B cell (primary cell): ENCODE data around the gene MAP3K14. TPM values are rescaled to one million over a fixed set of nuclear protein-coding genes. Genes with fewer than 3 reads are reported as not detected.

Source experiments
- ATAC-seq: fragments of 200-7000 bp; cut with Tn5 transposase; one replicate; pipeline ENCODE4 v1.10.0; 2021; ENCODE audit warnings: low read depth, mild to moderate bottlenecking, moderate number of reproducible peaks, moderate library complexity
- CTCF ChIA-PET: fragments of 350-600 bp; sonication (Branson Sonifier 250); formaldehyde crosslinking; loops from one replicate; lab custom pipeline; 2021; ENCODE audit warnings: antibody characterized with exemption, inconsistent platforms; lab: Charles Lee
- POLR2A ChIA-PET: fragments of 350-600 bp; sonication (Branson Sonifier 250); formaldehyde crosslinking; loops from one replicate; lab custom pipeline; 2021; ENCODE audit warnings: antibody characterized with exemption; lab: Charles Lee
- DNase-seq: peaks from one replicate; pipeline ENCODE4 v3.0.0; 2013
- H2AFZ ChIP-seq: 2 replicates; pipeline ENCODE4 v1.6.1; 2012; ENCODE audit warnings: mild to moderate bottlenecking, low read depth, low read length; ENCODE audit not compliant: insufficient read depth, poor library complexity, severe bottlenecking
- H3K27ac ChIP-seq, 2 donors: 1 replicate in 1 of 2; 2 replicates in 1 of 2; pipeline ENCODE4 v1.5.1; 2012 to 2013; ENCODE audit warnings: low read length in 2 of 2, mild to moderate bottlenecking in 2 of 2, moderate library complexity in 1 of 2
- H3K27me3 ChIP-seq, 4 experiments: fragments of 200-600 bp in 1 of 4; sonication (generic) in 1 of 4; replicated peaks in 1 of 4; 1 replicate in 2 of 4; 2 replicates in 2 of 4; pipeline versions ENCODE4 v1.6.1 to v1.7.0; 2013 to 2016; ENCODE audit warnings: low read length in 3 of 4, mild to moderate bottlenecking in 2 of 4, mixed read lengths in 1 of 4, moderate library complexity in 1 of 4; ENCODE audit not compliant: insufficient read depth in 4 of 4, control insufficient read depth in 3 of 4; ENCODE audit errors: control extremely low read depth in 1 of 4
- H3K36me3 ChIP-seq, 2 experiments: replicated peaks in 1 of 2; 1 replicate in 1 of 2; 2 replicates in 1 of 2; pipeline versions ENCODE4 v1.6.1 to v1.7.1; 2013; ENCODE audit warnings: low read length in 1 of 2; ENCODE audit not compliant: insufficient read depth in 2 of 2, control insufficient read depth in 1 of 2; ENCODE audit errors: control extremely low read depth in 1 of 2, extremely low read depth in 1 of 2
- H3K4me1 ChIP-seq, 2 donors: fragments of 200-600 bp in 1 of 2; sonication (generic) in 1 of 2; 1 replicate in 1 of 2; 2 replicates in 1 of 2; pipeline versions ENCODE4 v1.5.1 to v1.6.1; 2013 to 2017; ENCODE audit warnings: low read length in 2 of 2; ENCODE audit not compliant: control insufficient read depth in 2 of 2, insufficient read depth in 2 of 2
- H3K4me2 ChIP-seq: replicated peaks from 2 replicates; pipeline ENCODE3; 2012; ENCODE audit warnings: mild to moderate bottlenecking, low read depth, low read length; ENCODE audit not compliant: poor library complexity, severe bottlenecking
- H3K4me3 ChIP-seq, 5 experiments: fragments of 200-600 bp in 1 of 5; sonication (generic) in 1 of 5; 1 replicate in 3 of 5; 2 replicates in 2 of 5; pipeline versions ENCODE4 v1.5.1 to v1.7.0; 2011 to 2016; ENCODE audit warnings: low read length in 4 of 5, mild to moderate bottlenecking in 4 of 5, low read depth in 2 of 5, control low read depth in 1 of 5, moderate library complexity in 1 of 5; ENCODE audit not compliant: insufficient read depth in 1 of 5; ENCODE audit errors: control extremely low read depth in 1 of 5, extremely low read depth in 1 of 5
- H3K79me2 ChIP-seq: fragments of 200-600 bp; sonication (generic); one replicate; pipeline ENCODE4 v1.6.0; 2016; ENCODE audit warnings: low read length; ENCODE audit not compliant: control insufficient read depth, insufficient read depth
- H3K9ac ChIP-seq: fragments of 200-600 bp; sonication (generic); 2 replicates; pipeline ENCODE4 v1.6.1; 2017; ENCODE audit warnings: mild to moderate bottlenecking, low read length, moderate library complexity
- H3K9me3 ChIP-seq, 3 donors: one replicate each; pipeline versions ENCODE4 v1.6.1 to v1.7.1; 2013; ENCODE audit warnings: low read length in 2 of 3; ENCODE audit not compliant: control insufficient read depth in 2 of 3, insufficient read depth in 1 of 3; ENCODE audit errors: control extremely low read depth in 1 of 3
- H4K20me1 ChIP-seq: 2 replicates; pipeline ENCODE4 v1.6.0; 2012; ENCODE audit warnings: mild to moderate bottlenecking, low read length; ENCODE audit not compliant: insufficient read depth, control insufficient read depth, poor library complexity, severe bottlenecking
- H3K27ac Mint-ChIP-seq: one replicate; pipeline ENCODE4 v1.8.0; 2021; ENCODE audit warnings: mixed read lengths
- H3K27me3 Mint-ChIP-seq: one replicate; pipeline ENCODE4 v1.8.0; 2021; ENCODE audit warnings: mixed read lengths
- H3K4me1 Mint-ChIP-seq: one replicate; pipeline ENCODE4 v1.8.0; 2021; ENCODE audit warnings: mixed read lengths
- H3K4me3 Mint-ChIP-seq: one replicate; pipeline ENCODE4 v1.8.0; 2021; ENCODE audit warnings: mixed read lengths
- H3K9me3 Mint-ChIP-seq: one replicate; pipeline ENCODE4 v1.8.0; 2022; ENCODE audit warnings: mixed read lengths; ENCODE audit not compliant: insufficient read depth
- EZH2 ChIP-seq: IDR thresholded peaks from 2 replicates; pipeline ENCODE4 v1.6.1; 2012; ENCODE audit warnings: borderline replicate concordance, low read depth, mild to moderate bottlenecking, moderate library complexity, low read length; ENCODE audit not compliant: insufficient read depth, poor library complexity, severe bottlenecking
- WGBS: methylation state at CpG from one replicate; pipeline ENCODE4 v1.1.5; 2013; ENCODE audit warnings: missing lambda C conversion rate; ENCODE audit not compliant: insufficient coverage; 5-methylcytosine and 5-hydroxymethylcytosine counted together
- intact Hi-C: fragments of 100-400 bp; cut with micrococcal nuclease; formaldehyde crosslinking; loops from one replicate; pipeline ENCODE4 v1.10.0; 2022
- polyA plus RNA-seq: library from polyadenylated mRNA; depleted of rRNA; stranded (reverse); fragments of >200 nt; gene quantifications from 2 replicates; pipeline ENCODE4 v1.2.3, GENCODE V29; 2012
- total RNA-seq, 2 donors: library from RNA; stranded (reverse); fragments of 120-200 nt in 1 of 2; gene quantifications; 1 replicate in 1 of 2; 2 replicates in 1 of 2; pipeline versions ENCODE4 v1.2.3 to v1.2.4, GENCODE V29; 2013 to 2022
- TF ChIP-seq, protein P1 (sequence below): fragments of 200-600 bp; IDR thresholded peaks from one replicate; pipeline ENCODE4 v1.8.0; 2022; ENCODE audit warnings: antibody characterized with exemption, mild to moderate bottlenecking

Gene MAP3K14
- total and polyA plus RNA-seq, 2 donors (not counting 1 experiment from before 2014, with no cell fraction given), result 66.1 to 84.1 TPM

DNA sequence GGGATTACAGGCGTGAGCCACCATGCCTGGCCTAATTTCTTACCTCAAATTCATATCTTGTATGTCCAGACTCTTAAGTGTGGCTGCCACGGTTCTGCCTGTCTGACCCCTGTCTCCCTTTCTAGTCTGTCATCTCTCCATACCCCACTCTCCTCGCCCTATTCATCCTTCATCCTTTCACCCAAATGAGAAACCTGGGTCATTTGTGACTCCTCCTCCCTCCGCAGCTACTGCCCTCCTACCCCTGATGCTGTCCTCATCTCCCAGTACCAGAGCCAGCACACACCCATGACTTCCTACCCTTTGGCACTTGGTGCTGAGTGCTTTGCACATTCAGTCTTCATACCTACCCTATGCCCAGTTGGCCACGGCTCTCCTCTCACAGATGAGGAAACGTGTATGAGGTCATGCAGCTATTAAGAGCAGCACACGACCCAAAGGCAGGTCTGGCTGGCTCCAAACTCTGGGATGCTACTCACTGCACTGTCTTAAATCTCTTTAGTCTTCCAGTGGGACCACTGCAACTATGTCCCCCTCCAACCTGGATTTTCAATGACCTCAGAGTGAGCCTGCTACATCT is 56.5 kb downstream of the MAP3K14 start:
- H3K36me3 ChIP-seq, result peaks cover 0 to 23% of the 10 kb centered on the region in 2 experiments
- no peaks in the 10 kb centered on the region for H3K79me2 ChIP-seq
- H4K20me1 ChIP-seq, result peaks cover 16% of the 10 kb centered on the region
- Mint-ChIP-seq H3K4me3 (peak overlapping the region; percentile 59), H3K9me3 (no peaks in the 10 kb centered on the region), H3K4me1 (peaks cover 16% of the 10 kb centered on the region), H3K27ac (peak overlapping the region; percentile 57), H3K27me3 (no peaks in the 10 kb centered on the region)
- intact Hi-C loops, result no loop called here
- H3K9ac ChIP-seq, result no peak overlapping the region
- peaks cover 11 to 24% of the 10 kb centered on the region in 2 donors for H3K4me1 ChIP-seq
- CTCF ChIA-PET, result interaction anchor here (0.9 to 1.9 kb wide), 4 partner anchors 17 to 122 kb away, joined by 3 to 10 read pairs (median 4); no protein-coding TSS in a partner anchor
- POLR2A ChIA-PET, result interaction anchor here (0.6 to 3.2 kb wide), 2 partner anchors 12 to 24 kb away, joined by 4 to 16 read pairs; no protein-coding TSS in a partner anchor
- H3K27me3 ChIP-seq, result no peaks in the 10 kb centered on the region
- 98% methylated on average over 7 of the region's 7 CpGs for WGBS
- TF ChIP-seq, protein P1, sequence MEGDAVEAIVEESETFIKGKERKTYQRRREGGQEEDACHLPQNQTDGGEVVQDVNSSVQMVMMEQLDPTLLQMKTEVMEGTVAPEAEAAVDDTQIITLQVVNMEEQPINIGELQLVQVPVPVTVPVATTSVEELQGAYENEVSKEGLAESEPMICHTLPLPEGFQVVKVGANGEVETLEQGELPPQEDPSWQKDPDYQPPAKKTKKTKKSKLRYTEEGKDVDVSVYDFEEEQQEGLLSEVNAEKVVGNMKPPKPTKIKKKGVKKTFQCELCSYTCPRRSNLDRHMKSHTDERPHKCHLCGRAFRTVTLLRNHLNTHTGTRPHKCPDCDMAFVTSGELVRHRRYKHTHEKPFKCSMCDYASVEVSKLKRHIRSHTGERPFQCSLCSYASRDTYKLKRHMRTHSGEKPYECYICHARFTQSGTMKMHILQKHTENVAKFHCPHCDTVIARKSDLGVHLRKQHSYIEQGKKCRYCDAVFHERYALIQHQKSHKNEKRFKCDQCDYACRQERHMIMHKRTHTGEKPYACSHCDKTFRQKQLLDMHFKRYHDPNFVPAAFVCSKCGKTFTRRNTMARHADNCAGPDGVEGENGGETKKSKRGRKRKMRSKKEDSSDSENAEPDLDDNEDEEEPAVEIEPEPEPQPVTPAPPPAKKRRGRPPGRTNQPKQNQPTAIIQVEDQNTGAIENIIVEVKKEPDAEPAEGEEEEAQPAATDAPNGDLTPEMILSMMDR, result no peak
- TF ChIP-seq EZH2, result no peak
- H3K9me3 ChIP-seq, result no peaks in the 10 kb centered on the region
- no peak for DNase-seq
- H3K27ac ChIP-seq, result no peak overlapping the region
- no peak overlapping the region for H2AFZ ChIP-seq
- ATAC-seq, result no peak
- no peak overlapping the region for H3K4me2 ChIP-seq
- H3K4me3 ChIP-seq, result no peak overlapping the region

DNA sequence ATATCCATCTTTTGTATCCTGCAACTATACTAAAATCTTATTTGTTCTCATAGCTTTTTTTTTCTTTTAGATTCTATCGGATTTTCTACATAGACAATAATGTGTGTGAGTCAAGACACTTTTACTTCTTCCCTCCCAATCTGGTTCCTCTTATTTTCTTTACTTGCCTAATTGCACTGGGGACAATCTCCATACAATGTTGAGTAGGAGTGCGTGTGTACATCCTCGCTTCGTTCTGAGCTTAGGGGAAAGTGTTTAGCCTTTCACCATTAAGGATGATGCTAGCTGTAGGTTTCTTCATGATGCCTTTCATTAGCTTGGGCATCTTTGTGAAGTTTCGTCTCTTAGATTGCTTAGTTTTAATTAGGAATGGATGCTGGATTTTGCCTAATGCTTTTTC is 57.8 kb downstream of the MAP3K14 start:
- Histone ChIP-seq H3K9ac (no peak overlapping the region), H3K27me3 (no peaks in the 10 kb centered on the region), H3K4me2 (no peak overlapping the region), H3K79me2 (no peaks in the 10 kb centered on the region), H4K20me1 (peaks cover 16% of the 10 kb centered on the region), H3K4me3 (no peak overlapping the region), H3K4me1 (peaks cover 11 to 24% of the 10 kb centered on the region in 2 donors), H2AFZ (no peak overlapping the region), H3K9me3 (no peaks in the 10 kb centered on the region), H3K36me3 (peaks cover 0 to 10% of the 10 kb centered on the region in 2 experiments), H3K27ac (no peak overlapping the region)
- Mint-ChIP-seq H3K27me3 (no peaks in the 10 kb centered on the region), H3K27ac (no peak overlapping the region), H3K9me3 (no peaks in the 10 kb centered on the region), H3K4me1 (peaks cover 16% of the 10 kb centered on the region), H3K4me3 (no peak overlapping the region)
- WGBS, result no CpG with 5 or more reads among the region's 5 CpGs
- no peak for TF ChIP-seq EZH2
- TF ChIP-seq, protein P1, result no peak
- ATAC-seq (no peak), DNase-seq (no peak)
- intact Hi-C loops, result no loop called here
- POLR2A ChIA-PET, result interaction anchor here (0.7 kb wide), 1 partner anchor 41 kb away, joined by 4 read pairs; no protein-coding TSS in a partner anchor
- CTCF ChIA-PET, result interaction anchor here (1.1 to 1.9 kb wide), 4 partner anchors 24 to 123 kb away, joined by 3 to 10 read pairs (median 6); no protein-coding TSS in a partner anchor
